GM23338 (cell line): Measurements from ENCODE around the gene UMODL1. TPM values are rescaled to one million over a fixed set of nuclear protein-coding genes. Genes with fewer than 3 reads are reported as not detected.

ENCODE experiments used
- ATAC-seq: fragments of 200-7000 bp; cut with Tn5 transposase; 3 replicates; pipeline ENCODE4 v1.9.1; 2020
- DNase-seq: peaks from one replicate; pipeline ENCODE4 v3.0.0-alpha.2; 2015; ENCODE audit warnings: low spot score
- H2AFZ ChIP-seq: fragments of 200-600 bp; sonication (generic); 2 replicates; pipeline ENCODE4 v1.8.0; 2016; ENCODE audit warnings: antibody characterized with exemption, mild to moderate bottlenecking, moderate library complexity
- H3F3A ChIP-seq: fragments of 200-600 bp; sonication (generic); replicated peaks from 2 replicates; pipeline ENCODE4 v1.8.0; 2017; ENCODE audit warnings: antibody characterized with exemption, mixed run types, low read depth
- H3K27ac ChIP-seq: fragments of 200-600 bp; sonication (generic); 2 replicates; pipeline ENCODE4 v1.6.1; 2016; ENCODE audit warnings: low read depth
- H3K27me3 ChIP-seq: fragments of 200-600 bp; sonication (generic); 2 replicates; pipeline ENCODE4 v1.8.0; 2016; ENCODE audit warnings: mild to moderate bottlenecking, mixed run types, moderate library complexity; ENCODE audit not compliant: insufficient read depth
- H3K36me3 ChIP-seq: fragments of 200-600 bp; sonication (generic); 2 replicates; pipeline ENCODE4 v1.8.0; 2016; ENCODE audit warnings: mild to moderate bottlenecking; ENCODE audit not compliant: insufficient read depth
- H3K4me1 ChIP-seq: fragments of 200-600 bp; sonication (generic); 2 replicates; pipeline ENCODE4 v1.8.0; 2016; ENCODE audit warnings: mild to moderate bottlenecking, moderate library complexity; ENCODE audit not compliant: insufficient read depth
- H3K4me2 ChIP-seq: fragments of 200-600 bp; sonication (generic); 2 replicates; pipeline ENCODE4 v1.7.1; 2017; ENCODE audit warnings: mixed run types
- H3K4me3 ChIP-seq: fragments of 200-600 bp; sonication (generic); 2 replicates; pipeline ENCODE4 v1.6.1; 2016; ENCODE audit warnings: mixed run types
- H3K79me2 ChIP-seq: fragments of 200-600 bp; sonication (generic); replicated peaks from 2 replicates; pipeline ENCODE4 v1.8.0; 2017; ENCODE audit warnings: mild to moderate bottlenecking; ENCODE audit not compliant: insufficient read depth
- H3K9me2 ChIP-seq: fragments of 200-600 bp; sonication (generic); 2 replicates; pipeline ENCODE4 v1.8.0; 2017; ENCODE audit not compliant: insufficient read depth
- H4K20me1 ChIP-seq: fragments of 200-600 bp; sonication (generic); replicated peaks from 2 replicates; pipeline ENCODE4 v1.8.0; 2017; ENCODE audit warnings: mild to moderate bottlenecking; ENCODE audit not compliant: insufficient read depth
- H3K27ac Mint-ChIP-seq: 2 replicates; pipeline ENCODE4 v1.8.0; 2020; ENCODE audit warnings: inconsistent platforms, mild to moderate bottlenecking, moderate library complexity, mixed read lengths
- H3K27me3 Mint-ChIP-seq: 3 replicates; pipeline ENCODE4 v1.8.0; 2022; ENCODE audit warnings: low read depth, mild to moderate bottlenecking, moderate library complexity, mixed read lengths, inconsistent platforms; ENCODE audit not compliant: insufficient read depth, poor library complexity
- H3K36me3 Mint-ChIP-seq: 3 replicates; pipeline ENCODE4 v1.8.0; 2021; ENCODE audit warnings: low read depth, mild to moderate bottlenecking, inconsistent platforms, moderate library complexity, mixed read lengths
- H3K4me1 Mint-ChIP-seq: 3 replicates; pipeline ENCODE4 v1.8.0; 2020; ENCODE audit warnings: mild to moderate bottlenecking, inconsistent platforms, mixed read lengths
- H3K4me3 Mint-ChIP-seq: 3 replicates; pipeline ENCODE4 v1.8.0; 2021; ENCODE audit warnings: moderate library complexity, mild to moderate bottlenecking, inconsistent platforms, mixed read lengths
- H3K9me3 Mint-ChIP-seq: 3 replicates; pipeline ENCODE4 v1.8.0; 2020; ENCODE audit warnings: moderate library complexity, mild to moderate bottlenecking, inconsistent platforms, mixed read lengths
- CREB1 ChIP-seq: fragments of 250-450 bp; sonication (Bioruptor Pico); IDR thresholded peaks from 2 replicates; pipeline ENCODE4 v1.5.0; 2020; ENCODE audit warnings: low read depth, mild to moderate bottlenecking, moderate library complexity
- CTCF ChIP-seq, 2 experiments: fragments of 200-600 bp in 1 of 2; sonication (generic) in 1 of 2; conservative IDR thresholded peaks; 2 replicates each; pipeline versions ENCODE4 v1.5.1 to v1.6.1; 2016 to 2017; ENCODE audit warnings: antibody characterized with exemption in 2 of 2, low read depth in 2 of 2, mild to moderate bottlenecking in 2 of 2, moderate library complexity in 1 of 2
- EZH2 ChIP-seq: fragments of 200-600 bp; sonication (generic); IDR thresholded peaks from one replicate; pipeline ENCODE4 v1.8.0; 2017; ENCODE audit warnings: antibody characterized with exemption, mild to moderate bottlenecking, low read depth; ENCODE audit not compliant: unreplicated experiment
- EZH2phosphoT487 ChIP-seq: fragments of 200-600 bp; sonication (generic); IDR thresholded peaks from one replicate; pipeline ENCODE4 v1.8.1; 2018; ENCODE audit warnings: antibody characterized with exemption; ENCODE audit not compliant: unreplicated experiment
- JUNB ChIP-seq: IDR thresholded peaks from one replicate; pipeline ENCODE4 v1.6.1; 2016; ENCODE audit warnings: antibody characterized with exemption; ENCODE audit not compliant: unreplicated experiment
- NANOG ChIP-seq: IDR thresholded peaks from 2 replicates; pipeline ENCODE4 v1.6.1; 2016; ENCODE audit warnings: antibody characterized with exemption, borderline replicate concordance
- POLR2AphosphoS5 ChIP-seq: IDR thresholded peaks from 2 replicates; pipeline ENCODE4 v1.6.1; 2016; ENCODE audit warnings: antibody characterized with exemption, low read depth
- STAT1 ChIP-seq: IDR thresholded peaks from one replicate; pipeline ENCODE4 v1.6.1; 2016; ENCODE audit warnings: antibody characterized with exemption; ENCODE audit not compliant: unreplicated experiment
- ZNF114 ChIP-seq: fragments of 250-450 bp; sonication (Bioruptor Pico); IDR thresholded peaks from 2 replicates; pipeline ENCODE4 v1.5.0; 2020; ENCODE audit warnings: mild to moderate bottlenecking, moderate library complexity
- ZNF331 ChIP-seq: fragments of 250-450 bp; sonication (Bioruptor Pico); IDR thresholded peaks from 2 replicates; pipeline ENCODE4 v1.5.0; 2020; ENCODE audit warnings: low read depth, mild to moderate bottlenecking, moderate library complexity
- ZNF462 ChIP-seq: fragments of 250-450 bp; sonication (Bioruptor Pico); IDR thresholded peaks from 2 replicates; pipeline ENCODE4 v1.5.0; 2020; ENCODE audit warnings: mild to moderate bottlenecking, moderate library complexity
- polyA plus RNA-seq: library from polyadenylated mRNA; unstranded; fragments of >200 nt; fragmentation: Nextera tagmentation; extraction: Ambion mirVana; gene quantifications from 2 replicates; pipeline ENCODE4 v1.2.1, GENCODE V29; 2016
- total RNA-seq: library from RNA; depleted of rRNA; stranded (reverse); fragments of >200 nt; shearing (Covaris generic); gene quantifications from 2 replicates; pipeline ENCODE4 v1.2.3, GENCODE V29; 2014
- TF ChIP-seq, protein P1 (sequence below): IDR thresholded peaks from one replicate; pipeline ENCODE4 v1.6.1; 2018; ENCODE audit warnings: antibody characterized with exemption; ENCODE audit not compliant: unreplicated experiment
- TF ChIP-seq, protein P2 (sequence below): IDR thresholded peaks from 2 replicates; pipeline ENCODE4 v1.6.1; 2016; ENCODE audit warnings: antibody characterized with exemption

The UMODL1 gene
- total and polyA plus RNA-seq, 2 experiments from 2014 or later: not detected

- TF ChIP-seq EZH2phosphoT487: no peak
- no peak for TF ChIP-seq CTCF (conservative IDR thresholded peaks at IDR 0.05; ENCODE audit: low read depth in 2 of 2)
- no peak for TF ChIP-seq EZH2
- no peak for TF ChIP-seq JUNB
- TF ChIP-seq ZNF114 (CRISPR knock-in tag): no peak
- no peak for TF ChIP-seq ZNF462 (CRISPR knock-in tag)
- TF ChIP-seq ZNF331 (CRISPR knock-in tag): no peak
- TF ChIP-seq, protein P1, sequence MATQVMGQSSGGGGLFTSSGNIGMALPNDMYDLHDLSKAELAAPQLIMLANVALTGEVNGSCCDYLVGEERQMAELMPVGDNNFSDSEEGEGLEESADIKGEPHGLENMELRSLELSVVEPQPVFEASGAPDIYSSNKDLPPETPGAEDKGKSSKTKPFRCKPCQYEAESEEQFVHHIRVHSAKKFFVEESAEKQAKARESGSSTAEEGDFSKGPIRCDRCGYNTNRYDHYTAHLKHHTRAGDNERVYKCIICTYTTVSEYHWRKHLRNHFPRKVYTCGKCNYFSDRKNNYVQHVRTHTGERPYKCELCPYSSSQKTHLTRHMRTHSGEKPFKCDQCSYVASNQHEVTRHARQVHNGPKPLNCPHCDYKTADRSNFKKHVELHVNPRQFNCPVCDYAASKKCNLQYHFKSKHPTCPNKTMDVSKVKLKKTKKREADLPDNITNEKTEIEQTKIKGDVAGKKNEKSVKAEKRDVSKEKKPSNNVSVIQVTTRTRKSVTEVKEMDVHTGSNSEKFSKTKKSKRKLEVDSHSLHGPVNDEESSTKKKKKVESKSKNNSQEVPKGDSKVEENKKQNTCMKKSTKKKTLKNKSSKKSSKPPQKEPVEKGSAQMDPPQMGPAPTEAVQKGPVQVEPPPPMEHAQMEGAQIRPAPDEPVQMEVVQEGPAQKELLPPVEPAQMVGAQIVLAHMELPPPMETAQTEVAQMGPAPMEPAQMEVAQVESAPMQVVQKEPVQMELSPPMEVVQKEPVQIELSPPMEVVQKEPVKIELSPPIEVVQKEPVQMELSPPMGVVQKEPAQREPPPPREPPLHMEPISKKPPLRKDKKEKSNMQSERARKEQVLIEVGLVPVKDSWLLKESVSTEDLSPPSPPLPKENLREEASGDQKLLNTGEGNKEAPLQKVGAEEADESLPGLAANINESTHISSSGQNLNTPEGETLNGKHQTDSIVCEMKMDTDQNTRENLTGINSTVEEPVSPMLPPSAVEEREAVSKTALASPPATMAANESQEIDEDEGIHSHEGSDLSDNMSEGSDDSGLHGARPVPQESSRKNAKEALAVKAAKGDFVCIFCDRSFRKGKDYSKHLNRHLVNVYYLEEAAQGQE: no peak
- TF ChIP-seq STAT1: no peak
- no peak for TF ChIP-seq NANOG
- TF ChIP-seq CREB1: no peak
- TF ChIP-seq, protein P2, sequence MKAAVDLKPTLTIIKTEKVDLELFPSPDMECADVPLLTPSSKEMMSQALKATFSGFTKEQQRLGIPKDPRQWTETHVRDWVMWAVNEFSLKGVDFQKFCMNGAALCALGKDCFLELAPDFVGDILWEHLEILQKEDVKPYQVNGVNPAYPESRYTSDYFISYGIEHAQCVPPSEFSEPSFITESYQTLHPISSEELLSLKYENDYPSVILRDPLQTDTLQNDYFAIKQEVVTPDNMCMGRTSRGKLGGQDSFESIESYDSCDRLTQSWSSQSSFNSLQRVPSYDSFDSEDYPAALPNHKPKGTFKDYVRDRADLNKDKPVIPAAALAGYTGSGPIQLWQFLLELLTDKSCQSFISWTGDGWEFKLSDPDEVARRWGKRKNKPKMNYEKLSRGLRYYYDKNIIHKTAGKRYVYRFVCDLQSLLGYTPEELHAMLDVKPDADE: no peak
- TF ChIP-seq POLR2AphosphoS5: no peak
- Histone ChIP-seq H3F3A (no peaks in the 10 kb centered on the region), H3K9me2 (no peaks in the 10 kb centered on the region), H4K20me1 (no peaks in the 10 kb centered on the region), H3K27me3 (no peaks in the 10 kb centered on the region), H3K4me2 (no peak overlapping the region), H3K36me3 (no peaks in the 10 kb centered on the region), H2AFZ (no peak overlapping the region), H3K79me2 (no peaks in the 10 kb centered on the region), H3K4me1 (no peaks in the 10 kb centered on the region), H3K4me3 (no peak overlapping the region), H3K27ac (no peak overlapping the region)
- Mint-ChIP-seq H3K4me3 (no peak overlapping the region), H3K27me3 (peaks cover 20% of the 10 kb centered on the region), H3K36me3 (no peaks in the 10 kb centered on the region), H3K9me3 (peaks cover 3% of the 10 kb centered on the region), H3K27ac (no peak overlapping the region), H3K4me1 (peaks cover 2% of the 10 kb centered on the region; the same call in 1 of the 3 replicates)
- DNase-seq (no peak), ATAC-seq (no peak)
Measured at GRCh38 chr21:42038826-42039425, 32.2 kb upstream of the UMODL1 start.
